ENCODE measurements around the gene HLA-G.

- TF ChIP-seq CTCF (optimal IDR thresholded peaks at IDR 0.05 in 1 of 3, IDR thresholded peaks at IDR 0.05 in 1 of 3, conservative IDR thresholded peaks at IDR 0.05 in 1 of 3; ENCODE audit: extremely low read depth in 1 of 3, insufficient read depth in 2 of 3, low read length in 3 of 3), result no peak
- no peak for TF ChIP-seq EZH2 (IDR thresholded peaks at IDR 0.05; ENCODE audit: low read length)
Observed at GRCh38 chr6:29870104-29870503, 42.5 kb downstream of the HLA-G start.
